ENCODE data around the gene EPAS1. TPM values are rescaled to one million over a fixed set of nuclear protein-coding genes. Genes with fewer than 3 reads are reported as not detected.

Gene EPAS1
- total RNA-seq, 1 experiment from 2014 or later = 106 TPM

DNA sequence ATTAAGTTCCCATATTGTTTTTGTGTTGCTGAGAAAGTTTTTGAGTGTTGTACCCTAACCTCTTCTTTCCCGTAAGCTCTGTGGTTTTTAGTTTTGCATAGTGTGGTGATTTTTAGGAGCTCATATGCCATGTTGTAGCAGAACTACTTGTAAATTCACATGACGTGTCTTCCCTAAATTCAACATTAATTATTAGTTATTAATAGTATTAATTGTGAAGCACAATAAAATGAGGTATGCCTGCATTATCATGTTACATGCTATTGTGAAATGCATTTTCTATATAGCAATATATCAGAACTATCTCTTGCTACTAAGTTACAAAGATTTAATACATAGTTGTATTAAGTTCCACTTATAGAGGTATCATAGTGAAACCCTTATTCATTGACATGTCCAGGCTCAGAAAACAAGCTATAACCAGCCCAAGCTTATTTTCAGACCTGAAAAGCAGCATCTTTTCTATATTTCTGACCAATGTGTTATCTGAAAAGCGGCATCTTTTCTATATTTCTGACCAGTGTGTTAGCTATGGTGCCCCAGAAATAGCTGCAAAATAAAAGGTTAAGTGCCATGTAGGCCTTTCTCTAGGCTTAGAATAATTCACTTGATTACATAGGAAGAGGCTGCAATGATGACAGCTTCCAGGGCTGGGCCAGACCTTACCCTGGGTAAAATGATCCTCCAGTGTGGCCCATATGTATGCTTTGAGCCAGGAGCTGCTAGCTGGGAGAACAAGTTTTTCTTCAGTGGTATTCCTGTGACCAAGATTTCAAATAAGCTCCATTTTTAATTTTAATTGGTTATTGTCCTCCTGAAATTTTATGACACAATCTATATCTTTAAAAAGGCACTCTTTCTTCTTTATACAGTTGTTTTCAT, 21.6 kb downstream of the EPAS1 start:
- in situ Hi-C loops (cut with HindIII; ENCODE audit: low pct_unique_long_range_greater_than_20kb, low sequenced_read_pairs) = no loop called here
- no TSS peak for BruUV-seq (replicated peaks)
- no peaks in the 10 kb centered on the region for H3K27me3 ChIP-seq (ENCODE audit: control insufficient read depth, insufficient read depth, low read length)
- H3K9me3 ChIP-seq (ENCODE audit: control insufficient read depth, insufficient read depth, low read depth, low read length) = no peaks in the 10 kb centered on the region
- H3K36me3 ChIP-seq (ENCODE audit: control insufficient read depth, insufficient read depth, low read length) = no peaks in the 10 kb centered on the region; the same call in 1 of the 2 replicates
- peak overlapping the region; percentile 57; the same call in 1 of the 2 replicates for H3K27ac ChIP-seq (ENCODE audit: low read length)
- no peak for ATAC-seq
- TF ChIP-seq TCF7L2 (IDR thresholded peaks at IDR 0.05; ENCODE audit: low read depth, low read length) = no peak
- POLR2A ChIA-PET = no interaction called here
- no peak for DNase-seq (ENCODE audit: low read depth, low spot score)
- H3K4me3 ChIP-seq (ENCODE audit: low read depth in 2 of 2, low read length in 2 of 2) = no peak overlapping the region
- H3K4me1 ChIP-seq (ENCODE audit: control insufficient read depth, insufficient read depth, low read length) = peaks cover 75% of the 10 kb centered on the region
- CTCF ChIA-PET = no interaction called here
- intact Hi-C loops (cut with micrococcal nuclease; ENCODE audit: unreplicated experiment) = no loop called here

DNA sequence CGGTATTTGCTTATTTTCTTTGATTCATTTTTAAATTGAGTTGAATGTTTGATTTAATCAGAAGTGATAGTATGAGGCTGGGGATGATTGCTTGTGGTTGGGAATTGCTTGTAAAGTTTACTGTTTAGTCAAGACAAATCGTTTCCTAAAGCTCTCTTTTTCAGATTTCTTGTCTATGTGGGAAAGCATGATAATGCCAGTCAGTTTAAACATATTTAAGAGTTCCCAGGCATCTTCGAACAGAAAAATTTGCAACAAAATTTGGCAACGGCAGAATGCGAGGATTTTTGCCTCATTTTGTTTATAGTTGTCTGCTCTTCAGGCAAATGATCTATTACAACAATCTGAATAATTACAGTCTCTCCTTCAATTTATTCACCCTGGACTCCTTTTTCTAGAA, 22.5 kb downstream of the EPAS1 start:
- H3K27ac ChIP-seq (ENCODE audit: low read length) = peak overlapping the region; percentile 57; the same call in 1 of the 2 replicates
- H3K9me3 ChIP-seq (ENCODE audit: control insufficient read depth, insufficient read depth, low read depth, low read length) = no peaks in the 10 kb centered on the region
- in situ Hi-C loops (cut with HindIII; ENCODE audit: low pct_unique_long_range_greater_than_20kb, low sequenced_read_pairs) = no loop called here
- ChIA-PET POLR2A (no interaction called here), CTCF (no interaction called here)
- intact Hi-C loops (cut with micrococcal nuclease; ENCODE audit: unreplicated experiment) = no loop called here
- peaks cover 71% of the 10 kb centered on the region for H3K4me1 ChIP-seq (ENCODE audit: control insufficient read depth, insufficient read depth, low read length)
- no peaks in the 10 kb centered on the region for H3K27me3 ChIP-seq (ENCODE audit: control insufficient read depth, insufficient read depth, low read length)
- H3K36me3 ChIP-seq (ENCODE audit: control insufficient read depth, insufficient read depth, low read length) = no peaks in the 10 kb centered on the region; the same call in 1 of the 2 replicates
- no peak for ATAC-seq
- BruUV-seq (replicated peaks) = no TSS peak
- DNase-seq (ENCODE audit: low read depth, low spot score) = no peak
- TF ChIP-seq, protein P1, sequence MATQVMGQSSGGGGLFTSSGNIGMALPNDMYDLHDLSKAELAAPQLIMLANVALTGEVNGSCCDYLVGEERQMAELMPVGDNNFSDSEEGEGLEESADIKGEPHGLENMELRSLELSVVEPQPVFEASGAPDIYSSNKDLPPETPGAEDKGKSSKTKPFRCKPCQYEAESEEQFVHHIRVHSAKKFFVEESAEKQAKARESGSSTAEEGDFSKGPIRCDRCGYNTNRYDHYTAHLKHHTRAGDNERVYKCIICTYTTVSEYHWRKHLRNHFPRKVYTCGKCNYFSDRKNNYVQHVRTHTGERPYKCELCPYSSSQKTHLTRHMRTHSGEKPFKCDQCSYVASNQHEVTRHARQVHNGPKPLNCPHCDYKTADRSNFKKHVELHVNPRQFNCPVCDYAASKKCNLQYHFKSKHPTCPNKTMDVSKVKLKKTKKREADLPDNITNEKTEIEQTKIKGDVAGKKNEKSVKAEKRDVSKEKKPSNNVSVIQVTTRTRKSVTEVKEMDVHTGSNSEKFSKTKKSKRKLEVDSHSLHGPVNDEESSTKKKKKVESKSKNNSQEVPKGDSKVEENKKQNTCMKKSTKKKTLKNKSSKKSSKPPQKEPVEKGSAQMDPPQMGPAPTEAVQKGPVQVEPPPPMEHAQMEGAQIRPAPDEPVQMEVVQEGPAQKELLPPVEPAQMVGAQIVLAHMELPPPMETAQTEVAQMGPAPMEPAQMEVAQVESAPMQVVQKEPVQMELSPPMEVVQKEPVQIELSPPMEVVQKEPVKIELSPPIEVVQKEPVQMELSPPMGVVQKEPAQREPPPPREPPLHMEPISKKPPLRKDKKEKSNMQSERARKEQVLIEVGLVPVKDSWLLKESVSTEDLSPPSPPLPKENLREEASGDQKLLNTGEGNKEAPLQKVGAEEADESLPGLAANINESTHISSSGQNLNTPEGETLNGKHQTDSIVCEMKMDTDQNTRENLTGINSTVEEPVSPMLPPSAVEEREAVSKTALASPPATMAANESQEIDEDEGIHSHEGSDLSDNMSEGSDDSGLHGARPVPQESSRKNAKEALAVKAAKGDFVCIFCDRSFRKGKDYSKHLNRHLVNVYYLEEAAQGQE (IDR thresholded peaks at IDR 0.05; ENCODE audit: insufficient read depth in 1 of 2, low read depth in 2 of 2, low read length in 1 of 2) = no peak
- TF ChIP-seq POLR2AphosphoS5 (IDR thresholded peaks at IDR 0.05; ENCODE audit: low read depth, low read length) (no peak), TCF7L2 (IDR thresholded peaks at IDR 0.05; ENCODE audit: low read depth, low read length) (no peak), SIN3A (IDR thresholded peaks at IDR 0.05; ENCODE audit: borderline replicate concordance, insufficient read depth, low read depth, low read length) (no peak)
- TF ChIP-seq, protein P2, sequence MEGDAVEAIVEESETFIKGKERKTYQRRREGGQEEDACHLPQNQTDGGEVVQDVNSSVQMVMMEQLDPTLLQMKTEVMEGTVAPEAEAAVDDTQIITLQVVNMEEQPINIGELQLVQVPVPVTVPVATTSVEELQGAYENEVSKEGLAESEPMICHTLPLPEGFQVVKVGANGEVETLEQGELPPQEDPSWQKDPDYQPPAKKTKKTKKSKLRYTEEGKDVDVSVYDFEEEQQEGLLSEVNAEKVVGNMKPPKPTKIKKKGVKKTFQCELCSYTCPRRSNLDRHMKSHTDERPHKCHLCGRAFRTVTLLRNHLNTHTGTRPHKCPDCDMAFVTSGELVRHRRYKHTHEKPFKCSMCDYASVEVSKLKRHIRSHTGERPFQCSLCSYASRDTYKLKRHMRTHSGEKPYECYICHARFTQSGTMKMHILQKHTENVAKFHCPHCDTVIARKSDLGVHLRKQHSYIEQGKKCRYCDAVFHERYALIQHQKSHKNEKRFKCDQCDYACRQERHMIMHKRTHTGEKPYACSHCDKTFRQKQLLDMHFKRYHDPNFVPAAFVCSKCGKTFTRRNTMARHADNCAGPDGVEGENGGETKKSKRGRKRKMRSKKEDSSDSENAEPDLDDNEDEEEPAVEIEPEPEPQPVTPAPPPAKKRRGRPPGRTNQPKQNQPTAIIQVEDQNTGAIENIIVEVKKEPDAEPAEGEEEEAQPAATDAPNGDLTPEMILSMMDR (IDR thresholded peaks at IDR 0.05) = no peak
- no peak overlapping the region for H3K4me3 ChIP-seq (ENCODE audit: low read depth in 2 of 2, low read length in 2 of 2)

DNA sequence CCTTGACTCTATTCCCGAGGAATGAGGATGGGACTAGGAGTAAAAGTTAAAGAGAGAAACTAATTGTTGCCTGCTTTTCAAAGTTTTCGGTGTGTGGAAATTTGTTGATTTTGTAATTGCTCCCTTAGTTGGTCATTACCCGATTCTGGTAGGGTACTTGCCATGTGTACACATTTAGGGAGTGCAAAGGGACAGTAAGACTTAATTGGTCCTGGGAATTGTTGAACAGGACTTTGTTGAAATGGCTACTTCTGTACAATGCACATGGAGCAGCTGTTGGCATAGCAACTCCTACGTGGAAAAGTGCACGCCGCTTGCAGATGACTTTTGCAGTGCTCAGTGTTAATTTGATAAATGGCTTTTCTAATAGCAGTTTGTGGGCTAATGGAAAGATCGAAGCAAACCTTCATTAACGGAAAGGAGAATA, 22.9 kb downstream of the EPAS1 start:
- in situ Hi-C loops (cut with HindIII; ENCODE audit: low pct_unique_long_range_greater_than_20kb, low sequenced_read_pairs) = no loop called here
- TF ChIP-seq, protein P1 (IDR thresholded peaks at IDR 0.05; ENCODE audit: insufficient read depth in 1 of 2, low read depth in 2 of 2, low read length in 1 of 2) = no peak
- TF ChIP-seq POLR2AphosphoS5 (IDR thresholded peaks at IDR 0.05; ENCODE audit: low read depth, low read length) (no peak), TCF7L2 (IDR thresholded peaks at IDR 0.05; ENCODE audit: low read depth, low read length) (no peak), SIN3A (IDR thresholded peaks at IDR 0.05; ENCODE audit: borderline replicate concordance, insufficient read depth, low read depth, low read length) (no peak)
- TF ChIP-seq, protein P2 (IDR thresholded peaks at IDR 0.05) = no peak
- Histone ChIP-seq H3K27me3 (ENCODE audit: control insufficient read depth, insufficient read depth, low read length) (no peaks in the 10 kb centered on the region), H3K27ac (ENCODE audit: low read length) (peak overlapping the region; percentile 57; the same call in 1 of the 2 replicates), H3K36me3 (ENCODE audit: control insufficient read depth, insufficient read depth, low read length) (no peaks in the 10 kb centered on the region; the same call in 1 of the 2 replicates), H3K4me3 (ENCODE audit: low read depth in 2 of 2, low read length in 2 of 2) (no peak overlapping the region), H3K4me1 (ENCODE audit: control insufficient read depth, insufficient read depth, low read length) (peaks cover 71% of the 10 kb centered on the region), H3K9me3 (ENCODE audit: control insufficient read depth, insufficient read depth, low read depth, low read length) (no peaks in the 10 kb centered on the region)
- ChIA-PET CTCF (no interaction called here), POLR2A (no interaction called here)
- BruUV-seq (replicated peaks) = no TSS peak
- intact Hi-C loops (cut with micrococcal nuclease; ENCODE audit: unreplicated experiment) = no loop called here
- DNase-seq (ENCODE audit: low read depth, low spot score) (no peak), ATAC-seq (no peak)

Measured in Panc1 (cell line).